ENCODE results near the gene FGF8. TPM values are rescaled to one million over a fixed set of nuclear protein-coding genes. Genes with fewer than 3 reads are reported as not detected.

Gene FGF8
- total RNA-seq, 3 donors from 2014 or later: not detected

DNA sequence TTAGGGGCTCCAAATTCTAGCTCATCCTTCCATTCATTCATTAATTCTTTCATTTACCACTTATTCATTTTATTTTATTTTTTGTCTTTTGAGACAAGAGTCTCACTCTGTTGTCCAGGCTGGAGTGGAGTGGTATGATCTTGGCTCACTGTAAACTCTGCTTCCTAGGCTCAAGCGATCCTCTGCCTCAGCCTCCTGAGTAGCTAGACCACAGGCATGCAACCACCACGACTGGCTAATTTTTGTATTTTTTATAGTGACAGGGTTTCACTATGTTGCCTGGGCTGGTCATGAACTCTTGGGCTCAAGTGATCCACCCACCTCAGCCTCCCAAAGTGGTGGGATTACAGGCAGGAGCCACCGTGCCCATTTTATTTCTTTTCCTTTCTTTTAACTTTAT, 31.6 kb downstream of the FGF8 start:
- Histone ChIP-seq H3K36me3 (no peaks in the 10 kb centered on the region), H3K9me3 (no peaks in the 10 kb centered on the region), H3K27me3 (peaks cover 0 to 7% of the 10 kb centered on the region in 2 donors), H3K4me1 (no peaks in the 10 kb centered on the region), H3K4me3 (no peak overlapping the region), H3K27ac (no peak overlapping the region)
- no peak for DNase-seq (ENCODE audit: low spot score in 2 of 2)
- TF ChIP-seq POLR2AphosphoS5 (IDR thresholded peaks at IDR 0.05) (no peak), POLR2A (IDR thresholded peaks at IDR 0.05) (no peak)
- TF ChIP-seq, protein P1, sequence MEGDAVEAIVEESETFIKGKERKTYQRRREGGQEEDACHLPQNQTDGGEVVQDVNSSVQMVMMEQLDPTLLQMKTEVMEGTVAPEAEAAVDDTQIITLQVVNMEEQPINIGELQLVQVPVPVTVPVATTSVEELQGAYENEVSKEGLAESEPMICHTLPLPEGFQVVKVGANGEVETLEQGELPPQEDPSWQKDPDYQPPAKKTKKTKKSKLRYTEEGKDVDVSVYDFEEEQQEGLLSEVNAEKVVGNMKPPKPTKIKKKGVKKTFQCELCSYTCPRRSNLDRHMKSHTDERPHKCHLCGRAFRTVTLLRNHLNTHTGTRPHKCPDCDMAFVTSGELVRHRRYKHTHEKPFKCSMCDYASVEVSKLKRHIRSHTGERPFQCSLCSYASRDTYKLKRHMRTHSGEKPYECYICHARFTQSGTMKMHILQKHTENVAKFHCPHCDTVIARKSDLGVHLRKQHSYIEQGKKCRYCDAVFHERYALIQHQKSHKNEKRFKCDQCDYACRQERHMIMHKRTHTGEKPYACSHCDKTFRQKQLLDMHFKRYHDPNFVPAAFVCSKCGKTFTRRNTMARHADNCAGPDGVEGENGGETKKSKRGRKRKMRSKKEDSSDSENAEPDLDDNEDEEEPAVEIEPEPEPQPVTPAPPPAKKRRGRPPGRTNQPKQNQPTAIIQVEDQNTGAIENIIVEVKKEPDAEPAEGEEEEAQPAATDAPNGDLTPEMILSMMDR (IDR thresholded peaks at IDR 0.05): no peak
- intact Hi-C loops (cut with DNase I; ENCODE audit: low total_unique reads): no loop called here

DNA sequence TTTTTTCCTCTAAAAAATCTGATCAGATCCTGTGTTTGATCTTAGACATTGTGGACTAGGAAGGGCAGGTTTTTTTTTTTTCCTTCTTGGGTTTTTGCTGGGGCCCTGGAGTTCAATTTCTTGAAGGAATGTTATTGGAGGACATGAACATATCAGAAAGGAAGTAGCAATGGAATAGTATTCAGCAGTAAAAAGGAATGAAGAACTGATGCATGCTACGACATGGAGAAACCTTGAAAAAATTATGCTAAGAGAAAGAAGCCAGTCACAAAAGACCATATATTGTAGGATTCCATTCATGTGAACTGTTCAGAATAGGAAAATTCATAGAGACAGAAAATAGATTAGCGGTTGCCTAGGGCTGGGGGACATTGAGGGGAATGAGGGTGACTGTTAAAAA, 34.0 kb downstream of the FGF8 start:
- peaks cover 0 to 7% of the 10 kb centered on the region in 2 donors for H3K27me3 ChIP-seq
- no peak overlapping the region for H3K27ac ChIP-seq
- DNase-seq (ENCODE audit: low spot score in 2 of 2): no peak
- intact Hi-C loops (cut with DNase I; ENCODE audit: low total_unique reads): no loop called here
- H3K36me3 ChIP-seq: no peaks in the 10 kb centered on the region
- no peaks in the 10 kb centered on the region for H3K4me1 ChIP-seq
- no peaks in the 10 kb centered on the region for H3K9me3 ChIP-seq
- TF ChIP-seq, protein P1 (IDR thresholded peaks at IDR 0.05): no peak
- TF ChIP-seq POLR2A (IDR thresholded peaks at IDR 0.05) (no peak), POLR2AphosphoS5 (IDR thresholded peaks at IDR 0.05) (no peak)
- no peak overlapping the region for H3K4me3 ChIP-seq

DNA sequence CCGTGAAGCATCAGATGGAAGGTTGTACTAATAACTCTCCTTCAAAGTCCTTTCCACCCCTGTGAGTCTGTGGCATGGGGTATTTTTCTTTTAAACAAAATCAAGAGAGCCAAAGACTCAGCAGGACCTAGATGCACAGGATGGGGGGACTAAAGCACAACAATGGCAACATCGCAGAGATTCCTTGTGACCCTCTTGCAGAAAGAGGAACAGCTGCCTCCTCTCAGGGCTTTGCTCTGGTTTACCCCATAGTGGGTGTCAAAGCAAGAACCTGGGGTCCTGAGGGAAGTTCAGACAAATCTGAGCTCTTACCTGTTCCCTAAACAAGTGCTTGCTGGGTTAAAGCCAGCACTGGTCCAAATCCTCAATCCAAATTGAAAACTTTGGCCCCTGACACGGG, 39.2 kb downstream of the FGF8 start:
- Histone ChIP-seq H3K9me3 (no peaks in the 10 kb centered on the region), H3K4me1 (no peaks in the 10 kb centered on the region), H3K4me3 (no peak overlapping the region), H3K27ac (no peak overlapping the region), H3K27me3 (peaks cover 0 to 7% of the 10 kb centered on the region in 2 donors), H3K36me3 (no peaks in the 10 kb centered on the region)
- no peak for TF ChIP-seq POLR2AphosphoS5 (IDR thresholded peaks at IDR 0.05)
- no peak for TF ChIP-seq POLR2A (IDR thresholded peaks at IDR 0.05)
- TF ChIP-seq, protein P1 (IDR thresholded peaks at IDR 0.05): no peak
- no peak for DNase-seq (ENCODE audit: low spot score in 2 of 2)
- intact Hi-C loops (cut with DNase I; ENCODE audit: low total_unique reads): no loop called here

DNA sequence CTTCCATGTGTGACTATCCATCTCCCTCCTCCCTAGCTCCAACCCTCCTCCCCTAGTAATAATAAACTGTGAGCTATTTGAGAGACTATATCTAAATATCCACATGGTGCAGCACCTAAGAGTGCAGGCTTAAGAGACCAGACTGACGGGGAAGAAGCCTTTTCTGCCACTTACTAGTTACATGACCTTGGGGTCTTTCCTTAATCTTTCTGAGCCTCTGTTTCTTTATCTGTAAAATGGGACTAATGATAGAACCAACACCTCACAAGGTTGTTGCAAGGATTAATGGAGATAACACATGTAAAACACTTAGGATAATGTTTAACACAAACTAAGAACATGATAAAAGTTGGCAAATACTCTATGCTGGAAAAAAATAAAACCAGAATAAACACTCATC, 43.8 kb downstream of the FGF8 start:
- H3K27ac ChIP-seq: no peak overlapping the region
- no peaks in the 10 kb centered on the region for H3K4me1 ChIP-seq
- no peak for DNase-seq (ENCODE audit: low spot score in 2 of 2)
- intact Hi-C loops (cut with DNase I; ENCODE audit: low total_unique reads): no loop called here
- H3K36me3 ChIP-seq: no peaks in the 10 kb centered on the region
- no peak for TF ChIP-seq POLR2A (IDR thresholded peaks at IDR 0.05)
- TF ChIP-seq, protein P1 (IDR thresholded peaks at IDR 0.05): no peak
- TF ChIP-seq POLR2AphosphoS5 (IDR thresholded peaks at IDR 0.05): no peak
- no peaks in the 10 kb centered on the region for H3K9me3 ChIP-seq
- H3K4me3 ChIP-seq: no peak overlapping the region
- no peaks in the 10 kb centered on the region for H3K27me3 ChIP-seq

DNA sequence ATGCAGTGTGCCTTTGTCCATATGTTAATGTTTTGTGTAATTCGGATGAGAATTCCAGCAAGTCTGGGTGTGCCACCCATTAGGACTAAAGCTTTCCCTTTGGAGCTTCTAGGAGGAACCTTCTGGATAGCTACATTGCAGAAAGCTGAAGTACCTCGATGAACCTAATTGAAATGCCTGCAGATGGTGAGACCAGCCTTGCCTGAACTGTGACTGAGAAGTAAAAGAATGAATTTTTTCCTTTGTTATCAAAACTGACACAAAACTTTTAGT, 49.9 kb downstream of the FGF8 start:
- Histone ChIP-seq H3K36me3 (no peaks in the 10 kb centered on the region), H3K4me3 (no peak overlapping the region), H3K27ac (no peak overlapping the region), H3K9me3 (no peaks in the 10 kb centered on the region), H3K27me3 (no peaks in the 10 kb centered on the region), H3K4me1 (no peaks in the 10 kb centered on the region)
- TF ChIP-seq POLR2A (IDR thresholded peaks at IDR 0.05) (no peak), POLR2AphosphoS5 (IDR thresholded peaks at IDR 0.05) (no peak)
- TF ChIP-seq, protein P1 (IDR thresholded peaks at IDR 0.05): no peak
- intact Hi-C loops (cut with DNase I; ENCODE audit: low total_unique reads): no loop called here
- DNase-seq (ENCODE audit: low spot score in 2 of 2): no peak

Data from breast epithelium (tissue), 4 donors.